H9 (cell line): ENCODE results near the gene NEK5. TPM values are rescaled to one million over a fixed set of nuclear protein-coding genes. Genes with fewer than 3 reads are reported as not detected.

Source experiments
- DNase-seq: peaks from one replicate; pipeline ENCODE4 v3.0.0-alpha.2; 2017
- H2AFZ ChIP-seq: one replicate; pipeline ENCODE4 v1.6.1; 2013; ENCODE audit warnings: mild to moderate bottlenecking, low read length, control low read depth, moderate library complexity
- H2AK5ac ChIP-seq: 2 replicates; pipeline ENCODE4 v1.6.1; 2013; ENCODE audit warnings: low read length, control low read depth, mixed read lengths; ENCODE audit not compliant: insufficient read length
- H2BK120ac ChIP-seq: one replicate; pipeline ENCODE4 v1.6.1; 2013; ENCODE audit warnings: low read depth, mild to moderate bottlenecking, low read length, control low read depth, inconsistent platforms; ENCODE audit not compliant: poor library complexity, severe bottlenecking
- H2BK12ac ChIP-seq: 2 replicates; pipeline ENCODE4 v1.6.1; 2013; ENCODE audit warnings: low read length, control low read depth, mixed read lengths, low read depth; ENCODE audit not compliant: insufficient read length
- H2BK15ac ChIP-seq: 2 replicates; pipeline ENCODE4 v1.6.1; 2013; ENCODE audit warnings: low read depth, low read length, control low read depth
- H2BK20ac ChIP-seq: one replicate; pipeline ENCODE4 v1.6.1; 2013; ENCODE audit warnings: low read depth, mild to moderate bottlenecking, low read length, control low read depth, inconsistent platforms; ENCODE audit not compliant: poor library complexity, severe bottlenecking
- H2BK5ac ChIP-seq: 2 replicates; pipeline ENCODE4 v1.6.1; 2013; ENCODE audit warnings: low read length, control low read depth, mixed read lengths; ENCODE audit not compliant: insufficient read length
- H3K14ac ChIP-seq: 2 replicates; pipeline ENCODE4 v1.6.1; 2013; ENCODE audit warnings: low read length, control low read depth; ENCODE audit not compliant: insufficient read depth
- H3K18ac ChIP-seq: 2 replicates; pipeline ENCODE4 v1.6.1; 2013; ENCODE audit warnings: low read depth, mild to moderate bottlenecking, mixed read lengths, low read length, control low read depth; ENCODE audit not compliant: insufficient read length
- H3K23ac ChIP-seq: 2 replicates; pipeline ENCODE4 v1.6.1; 2013; ENCODE audit warnings: low read length, control low read depth, mixed read lengths, low read depth; ENCODE audit not compliant: insufficient read length
- H3K23me2 ChIP-seq: 2 replicates; pipeline ENCODE4 v1.6.1; 2013; ENCODE audit warnings: low read depth, mild to moderate bottlenecking, mixed read lengths, low read length, control low read depth; ENCODE audit not compliant: insufficient read length, poor library complexity, severe bottlenecking
- H3K27ac ChIP-seq: 2 replicates; pipeline ENCODE4 v1.5.1; 2013; ENCODE audit warnings: low read length, control low read depth, mixed read lengths, low read depth; ENCODE audit not compliant: insufficient read length
- H3K27me3 ChIP-seq: 2 replicates; pipeline ENCODE4 v1.6.1; 2013; ENCODE audit warnings: low read length, control low read depth, inconsistent platforms; ENCODE audit not compliant: insufficient read depth
- H3K4ac ChIP-seq: 2 replicates; pipeline ENCODE4 v1.6.1; 2013; ENCODE audit warnings: low read depth, mild to moderate bottlenecking, control low read depth, inconsistent platforms, low read length, moderate library complexity
- H3K4me1 ChIP-seq: 2 replicates; pipeline ENCODE4 v1.6.1; 2013; ENCODE audit warnings: low read length, control low read depth, inconsistent platforms; ENCODE audit not compliant: insufficient read depth
- H3K4me2 ChIP-seq: 2 replicates; pipeline ENCODE4 v1.6.1; 2013; ENCODE audit warnings: low read length, control low read depth, mixed read lengths; ENCODE audit not compliant: insufficient read length, insufficient read depth
- H3K56ac ChIP-seq: 2 replicates; pipeline ENCODE4 v1.6.1; 2013; ENCODE audit warnings: low read depth, mild to moderate bottlenecking, mixed read lengths, low read length, control low read depth; ENCODE audit not compliant: insufficient read length
- H3K79me1 ChIP-seq: 2 replicates; pipeline ENCODE4 v1.6.1; 2013; ENCODE audit warnings: low read depth, mild to moderate bottlenecking, moderate library complexity, low read length, control low read depth, inconsistent platforms; ENCODE audit not compliant: insufficient read depth, poor library complexity, severe bottlenecking
- H3K79me2 ChIP-seq: 2 replicates; pipeline ENCODE4 v1.6.1; 2013; ENCODE audit warnings: low read length, control low read depth, inconsistent platforms; ENCODE audit not compliant: insufficient read depth
- H3K9ac ChIP-seq: 2 replicates; pipeline ENCODE4 v1.6.1; 2013; ENCODE audit warnings: low read length, control low read depth, mixed read lengths; ENCODE audit not compliant: insufficient read length; ENCODE audit errors: extremely low read depth
- H3K9me3 ChIP-seq: one replicate; pipeline ENCODE4 v1.6.1; 2013; ENCODE audit warnings: low read depth, low read length, inconsistent platforms; ENCODE audit not compliant: control insufficient read depth
- H3T11ph ChIP-seq: one replicate; pipeline ENCODE4 v1.6.1; 2013; ENCODE audit warnings: mild to moderate bottlenecking, low read length, control low read depth, inconsistent platforms
- H4K20me1 ChIP-seq: one replicate; pipeline ENCODE4 v1.6.1; 2013; ENCODE audit not compliant: control insufficient read depth, insufficient read length, insufficient read depth
- H4K5ac ChIP-seq: 2 replicates; pipeline ENCODE4 v1.6.1; 2013; ENCODE audit warnings: low read depth, mild to moderate bottlenecking, mixed read lengths, low read length, control low read depth; ENCODE audit not compliant: insufficient read length
- H4K8ac ChIP-seq: replicated peaks from 2 replicates; pipeline ENCODE4 v1.6.1; 2013; ENCODE audit warnings: low read length, control low read depth, mixed read lengths, low read depth; ENCODE audit not compliant: insufficient read length
- H4K91ac ChIP-seq: 2 replicates; pipeline ENCODE4 v1.6.1; 2013; ENCODE audit warnings: low read depth, mild to moderate bottlenecking, moderate library complexity, mixed read lengths, low read length, control low read depth; ENCODE audit not compliant: insufficient read length
- H3K27ac Mint-ChIP-seq, 3 experiments: 2 replicates in 2 of 3; 3 replicates in 1 of 3; pipeline ENCODE4 v1.8.0; 2020 to 2021; ENCODE audit warnings: mixed read lengths in 3 of 3, mild to moderate bottlenecking in 1 of 3, moderate library complexity in 1 of 3
- H3K27me3 Mint-ChIP-seq: 2 replicates; pipeline ENCODE4 v1.8.0; 2021; ENCODE audit warnings: low read depth, mild to moderate bottlenecking, moderate library complexity, mixed read lengths
- H3K36me3 Mint-ChIP-seq, 3 experiments: 2 replicates in 2 of 3; 3 replicates in 1 of 3; pipeline ENCODE4 v1.8.0; 2020 to 2021; ENCODE audit warnings: low read depth in 3 of 3, mixed read lengths in 3 of 3; ENCODE audit not compliant: insufficient read depth in 1 of 3
- H3K4me1 Mint-ChIP-seq, 2 experiments: 2 replicates each; pipeline ENCODE4 v1.8.0; 2020; ENCODE audit warnings: mixed read lengths in 2 of 2
- H3K4me3 Mint-ChIP-seq, 2 experiments: 2 replicates in 1 of 2; 3 replicates in 1 of 2; pipeline ENCODE4 v1.8.0; 2020 to 2021; ENCODE audit warnings: mild to moderate bottlenecking in 2 of 2, mixed read lengths in 2 of 2, moderate library complexity in 1 of 2
- H3K9me3 Mint-ChIP-seq, 2 experiments: 2 replicates in 1 of 2; 3 replicates in 1 of 2; pipeline ENCODE4 v1.8.0; 2020; ENCODE audit warnings: mild to moderate bottlenecking in 2 of 2, mixed read lengths in 2 of 2, moderate library complexity in 1 of 2
- CTCF ChIP-seq: fragments of 200-600 bp; sonication (generic); conservative IDR thresholded peaks from 3 replicates; pipeline ENCODE4 v1.8.0; 2021; ENCODE audit warnings: antibody characterized with exemption, mild to moderate bottlenecking
- WGBS: extraction: QIAGEN DNeasy Blood & Tissue Kit; methylation state at CpG from one replicate; pipeline ENCODE4 v1.1.7; 2013; ENCODE audit warnings: missing lambda C conversion rate, low lambda C conversion rate, mixed read lengths; ENCODE audit not compliant: insufficient read length; ENCODE audit errors: extremely low coverage; 5-methylcytosine and 5-hydroxymethylcytosine counted together
- total RNA-seq: library from RNA; stranded (reverse); gene quantifications from 2 replicates; pipeline ENCODE4 v1.2.1, GENCODE V29; 2021

Gene NEK5
- total RNA-seq, 1 experiment from 2014 or later, result 0.26 TPM

GRCh38 chr13:52022356-52022755 is 106.5 kb downstream of the NEK5 start:
- H3K4me2 ChIP-seq, result no peak overlapping the region
- no peak overlapping the region for H2AK5ac ChIP-seq
- Mint-ChIP-seq H3K27me3 (no peaks in the 10 kb centered on the region), H3K36me3 (peaks cover 37 to 87% (median 78%) of the 10 kb centered on the region in 3 experiments; a peak in 6 of 7 replicates), H3K4me1 (no peaks in the 10 kb centered on the region), H3K27ac (no peak overlapping the region), H3K4me3 (no peak overlapping the region), H3K9me3 (peaks cover 2 to 4% of the 10 kb centered on the region in 2 experiments; a peak in 3 of 5 replicates)
- H2BK15ac ChIP-seq, result no peak overlapping the region
- H4K5ac ChIP-seq, result no peak overlapping the region
- TF ChIP-seq CTCF, result no peak
- H4K20me1 ChIP-seq, result peaks cover 4% of the 10 kb centered on the region
- no peak overlapping the region for H3T11ph ChIP-seq
- H4K8ac ChIP-seq, result no peak overlapping the region
- no peak overlapping the region for H3K56ac ChIP-seq
- no peaks in the 10 kb centered on the region for H3K9me3 ChIP-seq
- no peak overlapping the region for H2BK20ac ChIP-seq
- no peak overlapping the region for H4K91ac ChIP-seq
- H3K4me1 ChIP-seq, result no peaks in the 10 kb centered on the region
- H2BK12ac ChIP-seq, result no peak overlapping the region
- H2BK5ac ChIP-seq, result no peak overlapping the region
- H2AFZ ChIP-seq, result no peak overlapping the region
- H3K23ac ChIP-seq, result no peak overlapping the region
- H2BK120ac ChIP-seq, result no peak overlapping the region
- H3K79me2 ChIP-seq, result no peaks in the 10 kb centered on the region
- no peak overlapping the region for H3K18ac ChIP-seq
- no peak overlapping the region for H3K4ac ChIP-seq
- no peak overlapping the region for H3K9ac ChIP-seq
- peaks cover 2% of the 10 kb centered on the region for H3K79me1 ChIP-seq
- WGBS, result no CpG with 5 or more reads among the region's 2 CpGs
- H3K23me2 ChIP-seq, result no peaks in the 10 kb centered on the region
- DNase-seq, result no peak
- H3K14ac ChIP-seq, result no peak overlapping the region
- H3K27me3 ChIP-seq, result no peaks in the 10 kb centered on the region
- no peak overlapping the region for H3K27ac ChIP-seq
